Cardiac fibroblast (primary cell): Measurements from ENCODE around the gene XK.

Source experiments
- DNase-seq, 2 donors: peaks; one replicate each; pipeline versions ENCODE4 v3.0.0 to v3.0.0-alpha.2; 2010; ENCODE audit warnings: low read depth in 2 of 2
- H3K4me3 ChIP-seq, 2 donors: replicated peaks in 1 of 2; 1 replicate in 1 of 2; 2 replicates in 1 of 2; pipeline ENCODE4 v1.5.1; 2011; ENCODE audit warnings: low read depth in 2 of 2, low read length in 2 of 2, mild to moderate bottlenecking in 2 of 2, moderate library complexity in 1 of 2
- CTCF ChIP-seq: IDR thresholded peaks from one replicate; pipeline ENCODE4 v1.5.1; 2011; ENCODE audit warnings: low read depth, mild to moderate bottlenecking, low read length, inconsistent platforms

Gene XK

GRCh38 chrX:37776987-37777325 lies 91.4 kb downstream of the XK start:
- no peak for DNase-seq
- no peak for TF ChIP-seq CTCF
- H3K4me3 ChIP-seq: no peak overlapping the region

GRCh38 chrX:37779857-37780256 lies 94.3 kb downstream of the XK start, which contains the start of gene CYBB:
Gene CYBB, plus strand, starts transcription at chrX:37780059. Its CDS starts 19 bp downstream, at chrX:37780078.
- no peak within 1 kb of the TSS for H3K4me3 ChIP-seq
- no peak for DNase-seq
- TF ChIP-seq CTCF: no peak

GRCh38 chrX:37781081-37781480 lies 95.5 kb downstream of the XK start:
- TF ChIP-seq CTCF: no peak
- H3K4me3 ChIP-seq: no peak overlapping the region
- DNase-seq: no peak
